Heart left ventricle (tissue), 13 donors: ENCODE data around the gene MYBBP1A.

ENCODE experiments used
- POLR2A ChIP-seq, 2 donors: fragments of 450-650 bp; IDR thresholded peaks; one replicate each; pipeline ENCODE4 v1.6.1; 2017; ENCODE audit warnings: antibody characterized with exemption in 2 of 2, mild to moderate bottlenecking in 2 of 2, moderate library complexity in 2 of 2
- TF ChIP-seq, protein P1 (sequence below), 12 donors: fragments of 200-600 bp; sonication (generic) in 4 of 12; IDR thresholded peaks; one replicate each; pipeline versions ENCODE4 v1.5.0 to v1.8.0; 2018 to 2022; ENCODE audit warnings: antibody characterized with exemption in 12 of 12, mild to moderate bottlenecking in 5 of 12
- donor health status: ischemic (EF 13 %, LVEDD 7.1; RV severe dilation, severe dysfunction).
- donor health status: DM: no; HTN: yes; CAD: no.
- donor health status: DM: no; HTN: no; CAD: no.
- donor health status: ischemic (EF 25% LVEDD 6.9; RV normal size, moderate dysfunction).
- donor health status: ischemic (EF 25% LVEDD 5.7; RV mildly dilated, moderate dysfunction).
- donor health status: ischemic (EF 35%, LVEDD 5.7; RV mildly dilated, moderate dysfunction).
- donor health status: nonischemic (EF 11% LVEDD 7.7; RV severe dilation, severe dysfunction).
- donor health status: DM: yes; HTN: yes; CAD: no.
- donor health status: PGD.
- donor health status: ischemic (EF 29% LVEDD 5.4; RV normal size, mild dysfunction).
- donor health status: nonischemic (EF 23%, LVEDD 6.1; RV moderate dilation, normal function).

GRCh38 chr17:4539025-4539424 is 16.2 kb downstream of the MYBBP1A start:
- no peak for TF ChIP-seq POLR2A (IDR thresholded peaks at IDR 0.05)
- TF ChIP-seq, protein P1, sequence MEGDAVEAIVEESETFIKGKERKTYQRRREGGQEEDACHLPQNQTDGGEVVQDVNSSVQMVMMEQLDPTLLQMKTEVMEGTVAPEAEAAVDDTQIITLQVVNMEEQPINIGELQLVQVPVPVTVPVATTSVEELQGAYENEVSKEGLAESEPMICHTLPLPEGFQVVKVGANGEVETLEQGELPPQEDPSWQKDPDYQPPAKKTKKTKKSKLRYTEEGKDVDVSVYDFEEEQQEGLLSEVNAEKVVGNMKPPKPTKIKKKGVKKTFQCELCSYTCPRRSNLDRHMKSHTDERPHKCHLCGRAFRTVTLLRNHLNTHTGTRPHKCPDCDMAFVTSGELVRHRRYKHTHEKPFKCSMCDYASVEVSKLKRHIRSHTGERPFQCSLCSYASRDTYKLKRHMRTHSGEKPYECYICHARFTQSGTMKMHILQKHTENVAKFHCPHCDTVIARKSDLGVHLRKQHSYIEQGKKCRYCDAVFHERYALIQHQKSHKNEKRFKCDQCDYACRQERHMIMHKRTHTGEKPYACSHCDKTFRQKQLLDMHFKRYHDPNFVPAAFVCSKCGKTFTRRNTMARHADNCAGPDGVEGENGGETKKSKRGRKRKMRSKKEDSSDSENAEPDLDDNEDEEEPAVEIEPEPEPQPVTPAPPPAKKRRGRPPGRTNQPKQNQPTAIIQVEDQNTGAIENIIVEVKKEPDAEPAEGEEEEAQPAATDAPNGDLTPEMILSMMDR (IDR thresholded peaks at IDR 0.05), result no peak
